MM.1S (cell line): Measurements from ENCODE around the gene ACTL7A.

Experiments
- DNase-seq: peaks from one replicate; pipeline ENCODE4 v3.0.0-alpha.2; 2015
- H2AFZ ChIP-seq: fragments of 300-600 bp; sonication (generic); 2 replicates; pipeline ENCODE4 v1.6.0; 2016; ENCODE audit warnings: antibody characterized with exemption, low read length
- H3F3A ChIP-seq: fragments of 300-600 bp; sonication (generic); 2 replicates; pipeline ENCODE4 v1.6.1; 2016; ENCODE audit warnings: mild to moderate bottlenecking, antibody characterized with exemption, low read length, moderate library complexity, mixed read lengths; ENCODE audit not compliant: insufficient read depth
- H3K27ac ChIP-seq: fragments of 300-600 bp; sonication (generic); 2 replicates; pipeline ENCODE4 v1.5.1; 2016; ENCODE audit warnings: mild to moderate bottlenecking, low read length
- H3K27me3 ChIP-seq: fragments of 300-600 bp; sonication (generic); replicated peaks from 2 replicates; pipeline ENCODE4 v1.6.0; 2016; ENCODE audit warnings: low read length; ENCODE audit not compliant: insufficient read depth
- H3K36me3 ChIP-seq: fragments of 300-600 bp; sonication (generic); replicated peaks from 2 replicates; pipeline ENCODE4 v1.6.1; 2016; ENCODE audit warnings: mild to moderate bottlenecking, low read length, mixed read lengths; ENCODE audit not compliant: insufficient read depth
- H3K4me1 ChIP-seq: fragments of 300-600 bp; sonication (generic); 2 replicates; pipeline ENCODE4 v1.6.1; 2016; ENCODE audit warnings: low read length, mixed read lengths
- H3K4me2 ChIP-seq: fragments of 300-600 bp; sonication (generic); 2 replicates; pipeline ENCODE4 v1.6.0; 2016; ENCODE audit warnings: low read depth, low read length
- H3K4me3 ChIP-seq: fragments of 300-600 bp; sonication (generic); 2 replicates; pipeline ENCODE4 v1.5.1; 2016; ENCODE audit warnings: low read length, mixed read lengths
- H3K79me2 ChIP-seq: fragments of 300-600 bp; sonication (generic); 2 replicates; pipeline ENCODE4 v1.6.1; 2016; ENCODE audit warnings: mixed run types, low read length, mixed read lengths
- H3K9ac ChIP-seq: fragments of 300-600 bp; sonication (generic); 2 replicates; pipeline ENCODE4 v1.6.1; 2016; ENCODE audit warnings: low read length, mixed read lengths
- H3K9me2 ChIP-seq: fragments of 300-600 bp; sonication (generic); replicated peaks from 2 replicates; pipeline ENCODE4 v1.6.1; 2016; ENCODE audit warnings: mild to moderate bottlenecking, low read length, mixed read lengths; ENCODE audit not compliant: insufficient read depth
- H3K9me3 ChIP-seq: fragments of 300-600 bp; sonication (generic); replicated peaks from 2 replicates; pipeline ENCODE4 v1.6.1; 2016; ENCODE audit warnings: mild to moderate bottlenecking, low read length, mixed read lengths; ENCODE audit not compliant: insufficient read depth
- H4K20me1 ChIP-seq: fragments of 300-600 bp; sonication (generic); 2 replicates; pipeline ENCODE4 v1.6.1; 2016; ENCODE audit warnings: mild to moderate bottlenecking, low read length, moderate library complexity, mixed read lengths; ENCODE audit not compliant: insufficient read depth
- CTCF ChIP-seq: fragments of 300-600 bp; sonication (generic); IDR thresholded peaks from 2 replicates; pipeline ENCODE4 v1.5.1; 2016; ENCODE audit warnings: antibody characterized with exemption, low read length, mixed read lengths
- EZH2 ChIP-seq: fragments of 300-600 bp; sonication (generic); optimal IDR thresholded peaks from 2 replicates; pipeline ENCODE3; 2017; ENCODE audit warnings: low read depth, mild to moderate bottlenecking, antibody characterized with exemption, low read length, mixed read lengths
- EZH2phosphoT487 ChIP-seq: fragments of 300-600 bp; sonication (generic); IDR thresholded peaks from 2 replicates; pipeline ENCODE4 v1.6.1; 2018; ENCODE audit warnings: antibody characterized with exemption, low read length

The ACTL7A gene

GRCh38 chr9:108867829-108868228 is 5.8 kb downstream of the ACTL7A start:
- Histone ChIP-seq H3K4me3 (no peak overlapping the region), H3K4me2 (no peak overlapping the region), H3K9ac (no peak overlapping the region), H3K27ac (no peak overlapping the region), H4K20me1 (no peaks in the 10 kb centered on the region), H3K36me3 (no peaks in the 10 kb centered on the region), H3K4me1 (no peaks in the 10 kb centered on the region), H3K27me3 (no peaks in the 10 kb centered on the region), H2AFZ (no peak overlapping the region), H3K9me3 (no peaks in the 10 kb centered on the region), H3F3A (no peaks in the 10 kb centered on the region), H3K79me2 (no peaks in the 10 kb centered on the region), H3K9me2 (no peaks in the 10 kb centered on the region)
- DNase-seq: no peak
- no peak for TF ChIP-seq EZH2phosphoT487
- TF ChIP-seq EZH2: no peak
- TF ChIP-seq CTCF: no peak

GRCh38 chr9:108869092-108869725 is 7.1 kb downstream of the ACTL7A start:
- Histone ChIP-seq H3K9me3 (no peaks in the 10 kb centered on the region), H3K4me3 (no peak overlapping the region), H3K4me2 (no peak overlapping the region), H2AFZ (no peak overlapping the region), H3K9ac (no peak overlapping the region), H3F3A (no peaks in the 10 kb centered on the region), H3K9me2 (no peaks in the 10 kb centered on the region), H3K27me3 (no peaks in the 10 kb centered on the region), H3K4me1 (no peaks in the 10 kb centered on the region), H3K27ac (no peak overlapping the region), H4K20me1 (no peaks in the 10 kb centered on the region), H3K79me2 (no peaks in the 10 kb centered on the region), H3K36me3 (no peaks in the 10 kb centered on the region)
- DNase-seq: no peak
- no peak for TF ChIP-seq EZH2
- TF ChIP-seq CTCF: no peak
- TF ChIP-seq EZH2phosphoT487: no peak

- Histone ChIP-seq H4K20me1 (no peaks in the 10 kb centered on the region), H3K4me3 (no peak overlapping the region), H3F3A (no peaks in the 10 kb centered on the region), H3K9me3 (no peaks in the 10 kb centered on the region), H3K9ac (no peak overlapping the region), H3K36me3 (no peaks in the 10 kb centered on the region), H3K4me1 (no peaks in the 10 kb centered on the region), H3K9me2 (no peaks in the 10 kb centered on the region), H3K27ac (no peak overlapping the region), H3K4me2 (no peak overlapping the region), H3K27me3 (no peaks in the 10 kb centered on the region), H3K79me2 (no peaks in the 10 kb centered on the region), H2AFZ (no peak overlapping the region)
- TF ChIP-seq CTCF: no peak
- TF ChIP-seq EZH2phosphoT487: no peak
- no peak for TF ChIP-seq EZH2
- DNase-seq: no peak
Observed at GRCh38 chr9:108874058-108874788, 12.2 kb downstream of the ACTL7A start.
